GM18517 (cell line): ENCODE measurements around the gene POU3F2.
A peak's percentile ranks its signal among the peaks of the same experiment; 100 is the strongest.

Experiments used
- ATAC-seq: cut with Tn5 transposase; IDR thresholded peaks from one replicate; pipeline ENCODE4 v1.9.1; 2021; ENCODE audit warnings: mild to moderate bottlenecking, moderate library complexity; ENCODE audit not compliant: unreplicated experiment

The POU3F2 gene

DNA sequence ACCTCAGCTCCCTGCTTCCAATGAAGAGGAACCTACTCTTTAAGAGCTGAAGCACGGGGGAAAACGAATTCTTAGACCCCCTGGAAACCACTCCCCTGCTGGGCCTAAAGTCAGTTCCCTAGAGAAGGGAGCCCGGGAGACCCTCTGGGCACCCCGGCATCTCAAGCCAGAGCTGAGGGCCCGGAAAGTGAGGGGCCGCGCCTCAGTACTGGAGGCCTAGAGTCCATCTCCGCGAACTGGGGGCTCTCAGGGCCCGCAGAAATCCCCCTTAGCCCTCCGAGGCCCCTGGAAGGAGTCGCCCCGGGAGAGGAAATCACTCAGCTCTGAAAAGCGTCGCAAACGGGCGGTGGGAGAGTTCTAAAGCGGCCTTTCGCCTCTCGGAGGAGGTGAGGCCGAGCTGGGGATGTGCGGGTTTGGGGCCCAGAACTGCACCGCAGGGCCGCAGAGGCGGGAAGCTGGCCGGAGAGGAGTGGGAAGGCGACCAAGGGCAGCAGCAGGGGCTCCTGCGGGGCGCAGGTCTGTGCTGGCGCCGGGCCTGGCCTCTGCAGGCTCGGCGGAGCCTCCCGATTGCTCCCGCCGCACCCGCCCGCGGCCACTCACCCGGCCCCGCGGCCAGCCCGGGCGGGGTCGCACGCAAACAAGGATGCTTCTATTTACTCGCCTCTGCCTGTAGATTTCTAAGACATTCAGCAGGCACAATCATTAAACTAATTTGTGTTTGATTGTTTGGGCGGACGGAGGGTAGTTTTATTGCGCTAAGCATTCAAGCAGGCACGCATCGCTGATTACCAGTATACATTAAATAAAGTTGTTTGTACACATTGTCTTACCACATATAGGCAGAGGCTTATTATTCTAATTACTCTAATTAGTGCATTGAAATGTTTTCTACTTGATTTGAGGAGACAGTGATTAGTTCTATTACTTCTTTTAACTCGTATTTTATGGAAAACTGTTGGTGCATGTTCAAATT lies 9.2 kb downstream of the POU3F2 start:
- ATAC-seq: no peak

DNA sequence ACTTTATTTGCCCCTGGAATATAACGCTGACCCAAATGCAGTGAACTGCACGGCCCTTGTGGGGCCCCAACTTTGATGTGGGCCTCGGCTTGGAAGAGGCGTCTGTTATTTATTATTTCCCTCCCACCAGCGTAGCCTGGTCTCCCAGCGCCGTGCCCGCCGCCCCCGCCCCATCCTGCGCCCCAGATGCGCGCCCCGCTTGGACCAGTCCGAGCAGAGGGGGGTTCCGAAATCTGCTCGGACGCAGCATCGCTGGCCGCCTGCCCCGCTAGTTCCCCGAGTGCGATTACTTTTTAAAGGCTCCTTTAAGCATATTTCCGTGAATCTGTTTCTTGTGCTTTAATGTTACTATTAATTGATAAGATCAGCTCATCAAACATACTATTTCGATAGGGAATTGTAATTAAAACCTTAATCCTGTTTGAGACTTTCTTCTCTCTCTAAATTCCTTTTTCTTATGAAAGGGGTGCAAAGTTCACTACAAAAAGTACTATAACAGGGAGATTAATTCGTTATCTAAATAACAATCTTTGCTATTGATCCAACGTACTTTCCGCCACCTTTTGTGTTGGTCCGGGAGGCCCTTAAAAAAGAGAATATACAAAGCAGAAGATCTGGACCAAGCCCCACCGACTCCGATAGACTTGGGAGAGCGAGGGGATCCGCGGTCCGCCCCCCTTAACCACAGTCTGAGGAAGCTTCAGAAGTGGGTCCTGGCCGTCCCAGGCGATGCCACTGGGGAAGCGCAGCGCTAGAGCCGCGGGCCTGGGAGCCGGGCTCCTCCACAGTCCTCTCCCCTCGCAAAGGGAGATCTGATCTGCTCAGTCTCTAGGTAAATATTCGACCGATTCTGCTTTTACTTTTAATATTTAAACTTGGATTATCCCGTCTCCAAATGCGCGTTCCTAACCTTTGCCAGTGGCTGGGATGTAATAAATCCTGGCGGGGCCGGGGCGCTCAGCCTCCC lies 10.2 kb downstream of the POU3F2 start:
- ATAC-seq: no peak

DNA sequence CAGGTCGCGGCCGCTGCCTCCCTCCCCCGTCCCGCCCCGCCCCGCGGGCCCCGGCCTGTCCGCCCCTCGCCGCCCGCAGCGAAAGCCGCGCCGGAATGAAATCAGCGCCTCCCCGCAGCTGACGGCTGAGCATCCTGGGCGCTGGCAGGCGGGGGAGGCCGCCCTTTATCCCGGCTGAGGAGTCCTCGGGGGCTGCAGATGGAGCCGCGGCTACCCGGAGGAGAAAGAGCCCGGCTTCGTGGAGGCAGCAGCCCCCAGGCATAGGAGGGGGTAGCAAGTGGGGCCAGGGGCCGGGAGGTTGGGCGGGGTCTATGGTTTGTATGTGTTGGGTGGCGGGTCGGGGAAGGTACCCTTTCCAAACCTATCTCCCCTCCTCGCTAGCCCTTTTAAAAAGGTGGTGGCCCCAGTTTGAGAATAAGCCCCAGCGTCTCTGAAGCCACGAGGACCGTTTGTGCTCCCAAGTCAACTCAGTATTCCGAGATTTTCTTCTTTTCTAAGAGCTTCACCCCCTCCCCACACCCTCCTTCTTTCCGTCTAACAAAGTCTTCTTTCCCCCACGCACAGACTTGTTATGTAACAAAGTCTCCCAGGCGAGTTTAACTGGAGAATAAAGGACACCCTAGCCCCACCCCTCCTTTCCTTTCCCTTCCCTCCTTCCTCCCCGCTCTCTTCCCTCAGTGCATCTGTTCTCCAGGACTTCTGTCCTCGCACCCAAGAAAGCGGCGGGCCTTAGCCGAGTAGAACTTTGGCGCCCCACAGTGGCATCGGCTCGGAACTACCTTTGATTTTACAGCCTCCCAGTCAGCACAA lies 11.0 kb downstream of the POU3F2 start:
- peak; percentile 63 for ATAC-seq

DNA sequence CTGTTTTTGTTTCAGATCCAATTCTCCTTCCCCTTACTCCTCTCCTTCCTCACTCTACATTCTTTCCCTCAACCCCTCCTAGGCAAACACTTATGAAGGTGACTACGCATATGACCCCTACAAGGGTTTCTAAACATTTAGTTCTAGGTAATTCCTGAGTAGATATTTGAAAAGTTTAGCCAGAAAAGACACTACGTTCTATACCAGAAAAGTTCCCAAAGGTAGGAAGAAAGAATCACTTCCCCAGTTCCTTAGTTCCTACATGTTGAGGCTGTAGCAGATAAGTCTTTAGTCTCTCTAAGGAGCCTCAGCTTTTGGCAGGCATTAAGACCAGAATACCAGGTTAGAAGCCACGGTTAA lies 11.6 kb downstream of the POU3F2 start:
- no peak for ATAC-seq

DNA sequence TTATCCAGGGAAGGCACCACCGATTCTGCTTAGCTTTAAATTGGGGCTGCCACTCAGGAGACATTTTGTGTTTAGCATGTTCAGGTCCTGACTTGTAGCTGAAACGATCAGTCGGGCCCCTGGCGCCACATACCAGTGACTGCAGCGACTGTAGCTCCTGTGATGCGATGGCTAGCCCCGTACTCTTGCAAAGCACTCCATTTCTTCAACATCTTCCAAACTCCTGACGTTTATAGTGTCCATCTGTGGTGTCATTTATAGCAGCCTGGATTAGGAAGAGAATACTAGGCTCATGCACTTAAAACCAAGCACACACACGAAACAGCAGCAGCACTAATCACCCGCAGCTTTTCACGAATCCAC lies 13.0 kb downstream of the POU3F2 start:
- no peak for ATAC-seq

DNA sequence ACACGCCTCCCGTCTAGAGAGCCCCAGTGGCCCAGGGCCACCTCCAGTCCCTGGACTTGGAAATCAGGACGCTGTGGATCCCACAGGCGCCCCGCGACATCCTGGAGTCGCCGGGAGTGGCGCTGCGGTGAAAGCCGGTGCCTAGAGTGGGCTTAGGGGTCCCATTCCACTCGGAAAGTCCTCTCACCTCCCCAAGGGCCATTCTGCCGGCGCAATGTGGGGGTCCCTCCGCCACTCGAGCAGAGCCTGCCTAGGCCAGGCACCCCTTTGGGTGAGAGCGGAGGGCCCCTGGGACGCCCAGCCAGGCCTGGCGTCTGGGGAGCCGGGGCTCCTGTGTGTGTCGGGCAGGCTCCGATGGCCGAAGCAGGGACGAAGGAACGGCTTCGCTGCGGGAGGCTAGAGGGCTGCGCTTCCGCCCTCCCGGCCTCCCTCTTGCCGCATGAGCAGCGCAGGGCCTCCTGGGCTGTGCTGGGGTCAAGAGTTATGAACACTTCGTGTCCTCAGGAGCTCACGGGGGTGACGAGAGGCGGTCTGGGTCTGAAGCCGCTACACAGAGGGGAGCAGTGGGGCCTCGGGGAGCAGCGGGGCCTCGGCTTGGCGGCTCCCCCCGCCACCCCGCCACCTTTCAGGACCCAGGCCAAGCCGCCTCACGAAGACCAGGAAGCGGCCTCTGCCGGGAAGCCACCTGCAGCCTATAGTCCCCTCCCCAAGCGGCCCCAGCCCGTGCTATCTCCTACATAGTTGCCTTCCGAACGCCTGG lies 13.6 kb downstream of the POU3F2 start:
- no peak for ATAC-seq

DNA sequence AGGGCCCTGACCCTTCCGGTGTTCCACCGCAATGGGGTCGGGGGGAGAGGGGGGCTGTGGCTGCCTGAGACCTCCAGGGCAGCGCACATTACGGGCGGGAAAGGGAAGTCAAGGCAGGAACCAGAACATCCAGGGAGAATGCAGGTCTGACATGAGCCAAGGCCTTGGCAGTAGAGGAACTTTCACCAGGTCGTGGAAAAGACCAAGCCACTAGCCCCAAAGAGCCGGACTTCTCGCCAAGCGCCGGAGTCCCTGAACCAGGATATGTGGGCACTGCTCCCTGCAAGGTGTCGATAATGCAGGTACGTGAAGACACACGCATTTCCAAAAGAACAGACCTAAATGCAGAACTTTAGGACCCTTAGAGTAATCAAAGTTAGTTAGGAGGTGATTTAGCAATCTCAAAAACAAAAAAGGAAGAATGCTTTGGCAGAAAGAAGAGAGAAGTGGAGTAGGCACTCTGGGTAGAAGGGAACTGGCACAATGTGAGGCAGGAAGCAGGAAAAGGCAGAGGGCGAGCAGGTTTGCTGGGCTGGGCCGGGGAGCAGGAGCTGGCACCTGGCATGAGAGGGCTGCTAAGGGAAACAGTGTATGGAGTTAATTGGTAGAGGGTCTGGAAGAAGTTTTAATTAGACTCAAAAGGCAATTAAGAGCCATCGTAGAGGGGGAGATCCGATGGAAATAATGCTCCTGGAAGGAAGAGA lies 14.3 kb downstream of the POU3F2 start:
- no peak for ATAC-seq

DNA sequence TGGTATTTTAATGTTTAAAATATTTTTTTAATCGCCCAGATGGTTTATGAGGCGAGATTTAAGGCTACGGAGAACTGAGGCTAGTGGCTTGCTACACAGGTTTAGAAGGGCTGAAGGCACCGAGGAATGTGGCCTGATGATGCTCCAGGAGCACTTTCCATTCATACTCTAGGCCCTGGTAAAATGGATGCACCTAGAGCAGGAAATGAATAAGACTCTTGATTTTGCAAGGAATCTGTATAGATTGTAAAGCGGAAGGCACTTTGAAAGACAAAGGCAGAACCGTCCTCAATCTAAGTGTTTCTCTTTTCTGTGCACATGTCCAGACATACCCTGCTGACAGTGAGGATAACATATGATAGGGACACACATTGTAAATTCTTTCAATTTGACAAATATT lies 30.1 kb downstream of the POU3F2 start:
- ATAC-seq: no peak

DNA sequence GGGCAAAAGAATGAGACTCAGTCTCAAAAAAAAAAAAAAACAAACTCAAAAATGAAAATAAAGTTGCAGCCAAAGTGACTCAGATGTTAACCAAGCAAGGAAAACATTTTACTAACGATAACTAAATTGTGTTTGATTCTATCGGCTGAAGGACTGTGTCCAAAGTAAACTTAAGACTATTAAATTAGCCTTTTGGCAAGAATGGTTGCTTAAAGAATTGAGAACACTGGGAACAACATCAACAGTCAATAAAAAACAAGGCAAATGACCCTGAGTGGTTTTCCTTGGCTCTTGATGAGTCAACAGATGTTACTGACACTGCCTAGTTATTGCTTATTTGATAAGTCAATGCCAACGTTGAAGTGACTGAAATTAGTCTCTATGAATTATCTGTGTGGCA lies 36.7 kb downstream of the POU3F2 start:
- ATAC-seq: no peak

DNA sequence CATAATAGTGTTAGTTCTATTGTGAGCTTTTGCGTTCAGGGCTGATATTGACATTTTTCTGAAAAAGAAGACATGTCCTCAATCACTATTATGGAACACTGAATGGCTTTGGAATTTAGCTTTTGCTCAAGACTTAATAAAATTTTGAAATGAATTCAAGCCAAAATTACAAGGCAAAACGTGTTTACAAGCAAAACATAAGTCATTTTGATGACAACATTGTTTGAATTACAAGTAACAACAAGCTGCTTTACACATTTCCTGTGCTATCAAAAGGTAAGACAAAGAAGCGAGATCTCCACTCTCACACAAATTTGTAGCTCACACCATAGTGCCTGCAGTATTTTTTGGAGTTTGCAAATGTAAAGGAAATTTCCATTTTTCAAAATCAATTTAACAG lies 37.4 kb downstream of the POU3F2 start:
- ATAC-seq: no peak

DNA sequence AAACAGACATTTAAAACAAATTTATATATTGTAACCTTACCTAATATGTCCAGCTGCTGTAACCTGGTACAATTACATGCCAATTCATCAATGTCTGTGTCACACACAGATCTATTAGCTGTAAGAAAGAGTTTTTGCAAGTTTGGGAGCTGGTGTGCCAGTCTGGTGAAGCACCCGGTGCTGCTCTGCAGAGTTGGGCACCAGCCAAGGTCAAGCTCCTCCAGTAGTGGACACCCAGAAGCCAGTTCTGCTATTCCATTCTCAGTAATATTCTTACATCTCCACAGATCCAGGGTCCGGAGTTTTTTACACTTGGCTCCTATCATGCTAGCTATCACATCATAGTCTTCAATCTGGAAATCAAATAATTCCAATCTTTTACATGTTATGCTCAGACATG lies 41.0 kb downstream of the POU3F2 start:
- no peak for ATAC-seq

DNA sequence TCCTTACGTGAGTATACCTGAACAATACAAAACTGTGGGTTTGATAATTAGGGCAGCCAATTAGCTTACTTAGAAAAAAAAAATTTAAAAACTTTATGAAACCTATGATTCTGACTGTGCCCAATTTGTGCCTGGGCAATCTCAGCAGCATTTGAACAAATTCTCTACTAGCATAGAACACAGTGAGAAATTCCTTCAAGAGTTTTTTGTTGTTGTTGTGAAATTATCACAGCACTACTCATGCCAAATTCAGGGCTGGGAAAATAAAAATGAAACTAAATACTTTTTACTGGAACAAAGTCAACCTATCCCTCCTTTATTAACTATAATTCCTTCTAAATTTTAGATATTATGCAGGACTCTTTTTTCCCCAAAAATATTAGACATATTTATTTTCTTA lies 42.9 kb downstream of the POU3F2 start:
- no peak for ATAC-seq

DNA sequence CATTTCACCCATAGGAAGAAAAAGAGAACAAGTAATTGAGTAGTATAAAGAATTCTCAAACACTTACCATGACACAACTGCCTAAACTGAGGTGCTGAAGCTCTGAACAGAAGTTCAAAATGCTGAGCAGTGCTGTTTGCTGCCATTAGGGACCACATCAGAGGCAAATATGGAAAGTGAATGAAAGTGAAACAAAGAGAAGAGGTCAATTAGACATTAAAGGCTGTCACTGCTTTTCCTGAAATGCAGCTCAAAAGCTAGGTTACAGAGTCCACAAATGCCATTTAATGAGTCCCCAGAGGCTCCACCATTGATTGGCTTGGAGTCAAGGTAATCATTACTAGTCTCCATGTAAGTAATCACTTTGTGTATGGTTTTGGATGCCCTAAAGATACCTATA lies 46.1 kb downstream of the POU3F2 start:
- ATAC-seq: peak; percentile 96

DNA sequence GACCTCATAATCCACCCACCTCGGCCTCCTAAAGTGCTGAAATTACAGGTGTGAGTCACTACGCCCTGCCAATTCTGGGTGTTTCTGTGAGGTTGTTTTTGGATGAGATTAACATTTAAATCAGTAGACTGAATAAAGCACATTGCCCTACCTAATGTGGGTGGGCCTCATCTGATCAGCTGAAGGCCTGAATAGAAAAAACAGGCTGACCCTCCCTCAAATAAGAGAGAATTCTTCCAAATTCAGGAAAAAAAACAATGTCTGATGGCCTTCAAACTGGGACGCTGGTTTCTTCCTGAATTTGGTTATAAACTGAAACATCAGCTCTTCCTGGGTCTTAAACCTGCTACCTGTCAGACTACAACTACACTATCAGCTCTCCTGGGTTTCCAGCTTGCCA lies 51.0 kb downstream of the POU3F2 start:
- no peak for ATAC-seq

DNA sequence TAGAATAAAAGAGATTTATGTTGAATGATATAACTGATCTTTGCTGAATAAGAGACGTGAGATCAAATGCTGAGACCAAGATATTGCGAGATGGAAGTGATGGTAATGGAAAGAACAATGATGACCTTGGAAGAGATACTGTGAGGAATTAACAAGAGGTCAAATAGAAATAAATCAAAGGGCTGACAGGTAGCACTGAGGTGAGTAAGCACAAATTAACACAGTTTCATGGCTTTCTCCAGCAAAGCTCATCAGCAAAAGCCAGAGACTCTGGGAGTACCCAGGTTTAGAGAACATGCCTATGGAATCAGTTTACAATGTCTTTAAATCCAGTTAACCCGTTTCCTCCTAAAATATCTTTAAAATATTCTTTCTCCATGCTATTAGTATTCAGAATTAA lies 53.3 kb downstream of the POU3F2 start:
- ATAC-seq: no peak
